HepG2 (cell line): Measurements from ENCODE around the gene CNGA3. TPM values are rescaled to one million over a fixed set of nuclear protein-coding genes. Genes with fewer than 3 reads are reported as not detected.

Experiments
- ATAC-seq: fragments of 200-7000 bp; cut with Tn5 transposase; 3 replicates; pipeline ENCODE4 v1.9.1; 2020; ENCODE audit warnings: mild to moderate bottlenecking, moderate library complexity
- BruUV-seq: library from RNA; stranded (reverse); fragments of 400-500 nt; replicated peaks from 2 replicates; lab custom pipeline; 2021; lab: Mats Ljungman, UMichigan
- CTCF ChIA-PET: fragments of 300-600 bp; formaldehyde crosslinking; extraction: SDS; loops from one replicate; lab custom pipeline; 2021; ENCODE audit warnings: low total read pairs, inconsistent platforms, low intra/inter-chr PET ratio; lab: Yijun Ruan, JAX
- POLR2A ChIA-PET: fragments of 350-600 bp; sonication (Branson Sonifier 250); formaldehyde crosslinking; loops from one replicate; lab custom pipeline; 2020; ENCODE audit warnings: antibody characterized with exemption, inconsistent platforms; lab: Yijun Ruan, JAX
- DNase-seq: peaks from one replicate; pipeline ENCODE4 v3.0.0-alpha.2; 2015; ENCODE audit warnings: low spot score
- FAIRE-seq: peaks from 3 replicates; lab custom pipeline; 2011; peaks lifted over from hg19 to GRCh38; lab: Jason Lieb, UNC
- H2AFZ ChIP-seq: one replicate; pipeline ENCODE4 v1.6.1; 2011; ENCODE audit warnings: low read length, inconsistent platforms
- H3K27ac ChIP-seq: fragments of 300-600 bp; 3 replicates; pipeline ENCODE4 v1.8.0; 2011; ENCODE audit warnings: mixed run types, mild to moderate bottlenecking, mixed read lengths, low read length, inconsistent platforms; ENCODE audit not compliant: insufficient read depth; ENCODE audit errors: extremely low read length
- H3K27me3 ChIP-seq, 2 experiments: fragments of 200-600 bp in 1 of 2; 2 replicates in 1 of 2; 3 replicates in 1 of 2; pipeline versions ENCODE4 v1.6.0 to v1.8.0; 2011; ENCODE audit warnings: low read length in 2 of 2, mild to moderate bottlenecking in 2 of 2, moderate library complexity in 2 of 2, inconsistent platforms in 1 of 2; ENCODE audit not compliant: insufficient read depth in 2 of 2, control insufficient read depth in 1 of 2
- H3K36me3 ChIP-seq, 2 experiments: fragments of 200-600 bp in 1 of 2; replicated peaks in 1 of 2; 2 replicates in 1 of 2; 3 replicates in 1 of 2; pipeline versions ENCODE4 v1.5.1 to v1.8.0; 2011; ENCODE audit warnings: low read length in 2 of 2, inconsistent platforms in 1 of 2; ENCODE audit not compliant: insufficient read depth in 2 of 2, control insufficient read depth in 1 of 2
- H3K4me1 ChIP-seq: 2 replicates; pipeline ENCODE4 v1.5.1; 2012; ENCODE audit warnings: low read length, inconsistent platforms; ENCODE audit not compliant: insufficient read depth
- H3K4me2 ChIP-seq: 2 replicates; pipeline ENCODE4 v1.6.0; 2011; ENCODE audit warnings: low read depth, low read length, inconsistent platforms
- H3K4me3 ChIP-seq, 3 experiments: fragments of 200-600 bp in 1 of 3; sonication (generic), shearing (Covaris generic) in 1 of 3; replicated peaks in 1 of 3; 2 replicates each; pipeline ENCODE4 v1.5.1; 2011 to 2016; ENCODE audit warnings: low read length in 3 of 3, inconsistent platforms in 2 of 3, low read depth in 2 of 3, mild to moderate bottlenecking in 2 of 3, control low read depth in 1 of 3, mixed read lengths in 1 of 3; ENCODE audit not compliant: insufficient read depth in 1 of 3
- H3K79me2 ChIP-seq: one replicate; pipeline ENCODE4 v1.6.1; 2011; ENCODE audit warnings: low read length, inconsistent platforms; ENCODE audit not compliant: insufficient read depth
- H3K9ac ChIP-seq: 2 replicates; pipeline ENCODE4 v1.6.0; 2011; ENCODE audit warnings: mild to moderate bottlenecking, low read depth, low read length, inconsistent platforms; ENCODE audit not compliant: insufficient read depth
- H3K9me3 ChIP-seq: 2 replicates; pipeline ENCODE4 v1.5.1; 2012; ENCODE audit warnings: mild to moderate bottlenecking, low read length
- H4K20me1 ChIP-seq: 2 replicates; pipeline ENCODE4 v1.6.0; 2011; ENCODE audit warnings: inconsistent platforms, mild to moderate bottlenecking, low read length, moderate library complexity; ENCODE audit not compliant: insufficient read depth
- AHDC1 ChIP-seq: sonication (generic); formaldehyde crosslinking; IDR thresholded peaks from 2 replicates; pipeline ENCODE4 v1.5.1; 2020; ENCODE audit warnings: mild to moderate bottlenecking, missing genetic modification reagents, borderline replicate concordance
- DRAP1 ChIP-seq: IDR thresholded peaks from 2 replicates; pipeline ENCODE4 v1.6.1; 2016; ENCODE audit warnings: missing genetic modification reagents, missing compliant biosample characterization
- HMGXB4 ChIP-seq, 2 experiments: sonication (generic) in 1 of 2; formaldehyde crosslinking in 1 of 2; IDR thresholded peaks; 2 replicates each; pipeline versions ENCODE4 v1.4.0 to v1.6.1; 2018 to 2020; ENCODE audit warnings: missing genetic modification reagents in 2 of 2, borderline replicate concordance in 1 of 2, low read depth in 1 of 2, mild to moderate bottlenecking in 1 of 2, missing biosample characterization in 1 of 2
- KDM5B ChIP-seq: sonication (generic); formaldehyde crosslinking; IDR thresholded peaks from 2 replicates; pipeline ENCODE4 v1.4.0; 2020; ENCODE audit warnings: missing genetic modification reagents, mild to moderate bottlenecking, borderline replicate concordance
- KLF6 ChIP-seq: IDR thresholded peaks from 2 replicates; pipeline ENCODE4 v1.8.0; 2016; ENCODE audit warnings: missing biosample characterization, missing genetic modification reagents
- MLLT10 ChIP-seq: sonication (generic); formaldehyde crosslinking; IDR thresholded peaks from 2 replicates; pipeline ENCODE4 v1.4.0; 2020; ENCODE audit warnings: missing genetic modification reagents
- MTERF4 ChIP-seq: sonication (generic); formaldehyde crosslinking; IDR thresholded peaks from 2 replicates; pipeline ENCODE4 v1.8.0; 2023; ENCODE audit warnings: mild to moderate bottlenecking, missing genetic modification reagents
- NFE2L2 ChIP-seq: fragments of 150-350 bp; IDR thresholded peaks from 2 replicates; pipeline ENCODE4 v1.6.1; 2014; ENCODE audit warnings: low read length
- TP53 ChIP-seq: sonication (generic); formaldehyde crosslinking; conservative IDR thresholded peaks from 2 replicates; pipeline ENCODE4 v1.4.0; 2020; ENCODE audit warnings: missing genetic modification reagents
- WGBS: methylation state at CpG from one replicate; pipeline ENCODE4 v1.1.6; 2017; ENCODE audit warnings: low lambda C conversion rate; 5-methylcytosine and 5-hydroxymethylcytosine counted together
- in situ Hi-C: cut with HindIII; loops from 2 replicates; pipeline ENCODE4 v1.10.0; 2017; ENCODE audit warnings: low pct_unique_long_range_greater_than_20kb; ENCODE audit not compliant: extremely low pct_ligation_motif_present
- intact Hi-C: fragments of 100-400 bp; cut with micrococcal nuclease; formaldehyde crosslinking; loops from one replicate; pipeline ENCODE4 v1.10.0; 2022; ENCODE audit not compliant: unreplicated experiment
- polyA plus RNA-seq, 8 experiments: library from polyadenylated mRNA; depleted of rRNA in 3 of 8; stranded (reverse) in 7 of 8; unstranded in 1 of 8; fragments of >200 nt; fragmentation: Illumina TruSeq in 4 of 8; extraction: Trizol in 4 of 8; gene quantifications; 2 replicates each; pipeline versions ENCODE4 v1.2.1 to v1.2.3, GENCODE V29; 2011 to 2016; ENCODE audit warnings: low read depth in 4 of 8, missing spikeins in 1 of 8, mixed read lengths in 1 of 8; ENCODE audit not compliant: insufficient read depth in 1 of 8
- total RNA-seq, 5 experiments: library from RNA; depleted of rRNA; stranded (reverse); fragments of >200 nt; fragmentation: Illumina TruSeq; extraction: Trizol; gene quantifications; 2 replicates each; pipeline ENCODE4 v1.2.3, GENCODE V29; 2016; ENCODE audit warnings: low read depth in 1 of 5

Gene CNGA3
- total and polyA plus RNA-seq, 2 of the 13 experiments (the other 11 are each of a cell fraction or from before 2014, with no cell fraction given), result not detected

- TF ChIP-seq DRAP1 (CRISPR knock-in tag), result no peak
Measured at GRCh38 chr2:98385050-98385699, 38.9 kb downstream of the CNGA3 start (continued).

- no peak for FAIRE-seq
- no peak for ATAC-seq
- intact Hi-C loops, result no loop called here
- BruUV-seq, result no TSS peak
- POLR2A ChIA-PET, result no interaction called here
- Histone ChIP-seq H3K9ac (no peak overlapping the region), H2AFZ (no peak overlapping the region), H3K79me2 (no peaks in the 10 kb centered on the region), H3K4me3 (no peak overlapping the region), H3K27ac (no peak overlapping the region), H3K4me2 (no peak overlapping the region), H3K27me3 (peaks cover 0 to 60% of the 10 kb centered on the region in 2 experiments; a peak in 4 of 5 replicates), H3K4me1 (no peaks in the 10 kb centered on the region), H4K20me1 (0 out of 2 replicates have a peak, but pooled peaks cover 5% of the 10 kb centered on the region), H3K9me3 (no peaks in the 10 kb centered on the region), H3K36me3 (no peaks in the 10 kb centered on the region)
- 69% methylated on average over 16 of the region's 16 CpGs for WGBS
- CTCF ChIA-PET, result no interaction called here
- in situ Hi-C loops, result loop anchor here (10.0 kb wide), 1 partner anchor 683 kb away; no protein-coding TSS in a partner anchor
- no peak for DNase-seq
- no peak for TF ChIP-seq NFE2L2
- no peak for TF ChIP-seq AHDC1 (CRISPR knock-in tag)
- TF ChIP-seq HMGXB4 (CRISPR knock-in tag; IDR thresholded peaks at IDR 0.05; ENCODE audit: borderline replicate concordance in 1 of 2, low read depth in 1 of 2), result no peak
- no peak for TF ChIP-seq MTERF4 (CRISPR knock-in tag)
- TF ChIP-seq KDM5B, result no peak
- no peak for TF ChIP-seq MLLT10 (CRISPR knock-in tag)
- TF ChIP-seq TP53 (CRISPR knock-in tag), result no peak
- TF ChIP-seq KLF6 (CRISPR knock-in tag), result no peak
Measured at GRCh38 chr2:98387478-98387877, 41.2 kb downstream of the CNGA3 start.
